Measurements from ENCODE around the gene TMEM150A.
"Not testable (repeated sequence)": the region's sequence is repeated elsewhere in the genome, so short reads cannot be mapped to it uniquely, and the experiment has no call there.

The TMEM150A gene

DNA sequence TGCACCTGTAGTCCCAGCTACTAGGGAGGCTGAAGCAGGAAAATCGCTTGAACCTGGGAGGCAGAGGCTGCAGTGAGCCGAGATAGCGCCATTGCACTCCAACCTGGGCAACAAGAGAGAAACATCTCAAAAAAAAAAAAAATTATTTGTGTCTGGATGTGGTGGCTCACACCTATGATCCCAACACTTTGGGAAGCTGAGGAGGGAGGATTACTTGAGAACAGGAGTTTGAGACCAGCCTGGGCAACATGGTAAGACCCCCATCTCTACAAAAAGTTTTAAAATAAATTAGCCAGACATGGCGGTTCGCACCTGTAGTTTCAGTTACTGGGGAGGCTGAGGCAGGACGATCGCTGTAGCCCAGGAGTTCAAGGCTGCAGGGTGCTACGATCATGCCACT lies 26.8 kb downstream of the TMEM150A start:
- DNase-seq (ENCODE audit: low read depth, low spot score) = no peak

DNA sequence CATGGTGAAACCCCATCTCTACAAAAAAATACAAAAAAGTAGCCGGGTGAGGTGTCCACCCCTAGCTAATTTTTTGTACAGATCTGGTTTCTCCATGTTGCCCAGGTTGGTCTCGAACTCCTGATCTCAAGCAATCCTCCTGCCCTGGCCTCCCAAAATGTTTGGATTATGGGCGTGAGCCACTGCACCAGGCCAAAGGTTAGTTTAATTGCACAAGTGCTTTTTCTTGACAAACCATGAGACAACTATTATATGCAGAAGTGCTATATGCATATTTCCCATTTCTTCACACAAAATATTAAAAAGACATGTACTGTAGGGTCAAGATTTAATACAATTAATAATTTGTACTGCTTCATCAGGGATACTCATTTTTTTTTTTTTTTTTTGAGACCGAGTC lies 36.2 kb downstream of the TMEM150A start:
- no peak for DNase-seq (ENCODE audit: low read depth, low spot score)

DNA sequence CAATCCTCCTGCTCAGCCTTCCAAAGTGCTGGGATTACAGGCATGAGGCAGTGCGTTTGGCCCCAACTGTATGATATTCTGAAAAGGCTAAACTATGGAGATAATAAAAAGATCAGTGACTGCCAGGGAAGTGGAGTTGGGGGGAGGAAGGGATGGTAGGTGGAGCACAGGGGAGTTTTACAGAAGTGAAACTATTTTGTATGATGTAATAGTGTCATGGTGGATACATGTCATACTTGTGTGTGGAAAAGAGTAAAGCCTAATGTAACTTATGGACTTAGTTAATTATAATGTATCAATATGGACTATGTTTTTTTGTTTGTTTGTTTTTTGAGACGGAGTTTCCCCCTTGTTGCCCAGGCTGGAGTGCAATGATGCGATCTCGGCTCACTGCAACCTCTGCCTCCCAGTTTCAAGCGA lies 38.3 kb downstream of the TMEM150A start:
- no peak for DNase-seq (ENCODE audit: low read depth, low spot score)

DNA sequence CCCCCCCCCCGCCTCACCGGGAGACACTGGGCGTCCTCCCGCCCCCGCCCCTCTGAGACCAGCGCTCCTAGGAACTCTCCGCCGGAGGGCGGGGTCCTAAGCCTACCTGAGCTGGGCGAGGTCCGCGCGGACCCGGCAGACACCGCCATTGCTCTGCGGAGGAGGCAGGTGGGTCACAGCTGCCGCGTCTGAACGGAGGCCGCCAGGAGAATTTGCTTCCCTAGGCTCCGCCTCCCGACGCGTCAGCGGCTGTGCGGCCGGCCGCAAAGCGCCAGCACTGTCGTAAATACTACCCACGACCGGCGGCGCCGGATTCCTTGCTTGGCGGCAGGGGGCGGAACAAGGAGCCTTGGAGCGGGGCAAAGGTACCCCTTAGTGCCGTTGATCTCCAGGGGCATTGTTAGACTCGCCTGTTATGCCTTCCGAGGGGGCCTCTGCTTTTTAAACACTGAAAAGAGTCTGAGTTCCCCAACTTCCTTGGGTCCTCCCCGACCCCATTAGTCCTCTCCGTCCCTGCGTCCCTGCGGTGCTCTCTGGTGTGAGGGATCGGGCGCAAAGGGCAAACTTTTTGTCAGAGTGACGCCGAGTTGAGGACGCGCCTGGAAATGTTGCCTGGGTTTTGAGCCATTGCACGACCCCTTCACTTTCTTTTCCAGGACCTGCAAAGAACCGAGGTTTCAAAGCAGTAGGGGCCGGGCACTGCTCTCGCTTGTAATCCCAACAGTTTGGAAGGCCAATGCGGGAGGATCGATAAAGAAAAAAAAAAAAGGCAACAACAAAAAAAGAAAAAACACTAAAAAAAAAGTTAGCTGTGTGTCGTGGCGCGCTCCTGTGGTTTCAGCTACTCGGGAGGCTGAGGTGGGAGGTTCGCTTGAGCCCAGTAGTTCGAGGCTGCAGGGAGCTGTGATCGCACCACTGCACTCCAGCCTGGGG lies 41.0 kb downstream of the TMEM150A start, which contains the start of gene GGCX:
Gene GGCX (minus strand): TSS at position 214 of the 933 bp plus-strand sequence. CDS start 65 bp downstream, at position 149.
- peak; percentile 89 for DNase-seq (ENCODE audit: low read depth, low spot score)

DNA sequence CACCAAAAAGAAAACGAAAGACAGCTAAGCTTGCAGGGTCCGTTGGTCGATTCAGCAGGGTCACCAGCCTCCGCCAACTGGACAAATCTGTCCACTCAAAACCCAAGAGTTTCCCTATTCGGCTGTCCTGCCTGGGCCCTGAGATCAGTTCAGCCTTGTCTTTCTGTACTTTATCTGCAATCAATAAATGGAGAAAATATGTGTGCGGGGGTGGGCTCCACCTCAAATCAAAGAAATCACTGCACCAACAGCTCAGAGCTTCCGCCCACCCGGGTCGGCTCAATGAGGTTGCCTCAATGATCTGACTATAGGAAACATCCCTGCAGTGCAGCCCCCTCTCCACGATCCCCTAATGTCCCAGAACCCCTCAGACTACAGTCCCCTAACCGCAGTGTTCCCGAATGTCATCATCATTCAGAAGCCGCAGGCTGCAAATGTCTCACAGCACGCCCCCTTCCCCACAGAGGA lies 41.7 kb downstream of the TMEM150A start:
- no peak for DNase-seq (ENCODE audit: low read depth, low spot score)

DNA sequence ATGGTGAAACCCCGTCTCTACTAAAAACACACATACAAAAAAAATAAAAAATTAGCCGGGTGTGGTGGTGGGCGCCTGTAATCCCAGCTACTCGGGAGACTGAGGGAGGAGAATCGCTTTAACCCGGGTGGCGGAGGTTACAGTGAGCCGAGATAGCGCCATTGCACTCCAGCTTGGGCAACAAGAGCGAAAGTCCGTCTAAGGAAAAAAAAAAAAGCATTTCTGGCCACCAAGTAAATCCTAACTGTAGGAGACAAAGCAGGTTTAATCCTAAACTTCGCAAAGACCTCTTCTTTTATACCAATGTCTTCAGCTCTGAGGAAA lies 42.1 kb downstream of the TMEM150A start:
- DNase-seq (ENCODE audit: low read depth, low spot score) = not testable (repeated sequence)

DNA sequence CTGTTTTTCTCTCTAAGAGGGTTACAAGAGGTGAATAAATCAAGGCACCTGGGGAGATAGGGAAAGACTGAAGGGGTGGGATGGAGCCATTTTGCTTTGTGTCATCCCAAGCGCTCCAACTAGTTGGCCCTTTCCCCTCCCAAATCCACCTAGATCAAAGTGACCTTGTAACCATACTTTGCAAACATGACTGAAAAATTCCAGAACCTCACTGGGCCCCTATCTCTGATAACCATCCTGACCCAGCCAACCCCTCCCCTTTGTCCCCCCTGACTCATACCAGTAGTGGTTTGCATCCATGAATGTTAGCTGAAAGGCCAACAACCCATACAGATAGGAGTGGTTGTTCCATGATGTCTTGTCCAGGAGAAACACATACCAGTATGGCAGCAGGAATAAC lies 44.3 kb downstream of the TMEM150A start:
- DNase-seq (ENCODE audit: low read depth, low spot score) = no peak

DNA sequence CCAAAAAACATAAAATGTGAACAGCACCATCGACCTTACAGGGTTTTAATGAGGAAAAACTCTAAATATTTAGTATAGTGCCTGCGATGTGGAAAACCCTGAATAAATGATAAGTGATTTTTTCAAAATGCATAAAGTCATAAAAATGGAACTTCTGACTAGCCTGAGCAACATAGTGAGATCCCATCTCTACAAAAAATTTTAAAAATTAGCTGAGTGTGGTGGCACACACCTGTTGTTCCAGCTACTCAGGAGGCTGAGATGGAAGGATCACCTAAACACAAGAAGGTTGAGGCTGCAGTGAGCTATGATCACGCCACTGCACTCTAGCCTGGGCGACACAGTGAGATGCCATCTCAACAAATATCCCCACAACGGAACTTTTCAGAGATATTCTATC lies 45.4 kb downstream of the TMEM150A start:
- no peak for DNase-seq (ENCODE audit: low read depth, low spot score)

DNA sequence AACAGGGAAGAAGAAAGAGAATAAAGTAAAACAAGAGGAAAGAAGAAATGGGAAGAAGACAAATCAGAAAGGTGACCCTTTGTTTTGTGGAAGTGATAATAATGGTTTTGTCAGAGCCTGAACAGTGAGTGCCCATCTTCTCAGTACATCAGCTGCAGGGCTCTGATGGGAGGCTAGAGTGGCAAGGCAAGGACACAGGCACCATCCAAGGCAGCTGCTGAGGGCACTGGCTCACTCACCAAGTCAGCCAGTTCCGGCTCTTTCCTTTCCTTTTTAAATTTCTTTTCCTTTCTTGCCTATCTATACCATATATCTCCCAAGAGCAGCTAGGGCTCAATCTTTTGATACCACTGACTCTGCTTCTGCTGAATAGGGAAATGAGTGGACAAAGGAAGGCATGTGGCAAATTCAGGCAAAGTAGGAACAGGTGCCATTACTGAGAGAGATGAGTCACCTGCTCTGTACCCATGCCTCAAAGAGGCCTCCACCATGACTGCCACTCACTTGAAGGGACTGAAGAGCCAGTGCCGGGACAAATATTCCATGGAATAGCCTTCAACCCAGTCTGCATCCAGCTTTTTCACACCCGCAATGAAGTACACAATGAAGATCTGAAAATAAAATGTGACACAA lies 47.4 kb downstream of the TMEM150A start:
- DNase-seq (ENCODE audit: low read depth, low spot score) = no peak

DNA sequence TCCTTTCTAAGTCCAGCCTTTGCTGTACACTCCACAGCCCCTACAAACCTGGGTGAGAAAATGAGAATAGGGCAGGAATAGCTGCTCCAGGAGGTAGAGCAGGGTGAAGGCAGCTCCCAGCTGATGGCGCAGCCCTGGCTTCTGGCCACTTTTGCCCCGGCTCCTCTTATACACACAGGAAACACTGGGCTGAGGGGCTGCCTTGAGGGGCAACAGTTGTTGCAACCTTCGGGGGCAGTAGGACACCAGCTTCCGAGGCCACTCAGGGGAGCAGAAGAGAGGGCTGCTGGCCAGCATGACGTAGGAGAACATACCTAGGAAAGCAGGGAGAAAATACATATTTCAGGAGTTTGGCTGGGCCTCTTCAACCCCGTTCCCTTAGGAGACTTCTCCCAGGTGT lies 49.3 kb downstream of the TMEM150A start:
- DNase-seq (ENCODE audit: low read depth, low spot score) = no peak

DNA sequence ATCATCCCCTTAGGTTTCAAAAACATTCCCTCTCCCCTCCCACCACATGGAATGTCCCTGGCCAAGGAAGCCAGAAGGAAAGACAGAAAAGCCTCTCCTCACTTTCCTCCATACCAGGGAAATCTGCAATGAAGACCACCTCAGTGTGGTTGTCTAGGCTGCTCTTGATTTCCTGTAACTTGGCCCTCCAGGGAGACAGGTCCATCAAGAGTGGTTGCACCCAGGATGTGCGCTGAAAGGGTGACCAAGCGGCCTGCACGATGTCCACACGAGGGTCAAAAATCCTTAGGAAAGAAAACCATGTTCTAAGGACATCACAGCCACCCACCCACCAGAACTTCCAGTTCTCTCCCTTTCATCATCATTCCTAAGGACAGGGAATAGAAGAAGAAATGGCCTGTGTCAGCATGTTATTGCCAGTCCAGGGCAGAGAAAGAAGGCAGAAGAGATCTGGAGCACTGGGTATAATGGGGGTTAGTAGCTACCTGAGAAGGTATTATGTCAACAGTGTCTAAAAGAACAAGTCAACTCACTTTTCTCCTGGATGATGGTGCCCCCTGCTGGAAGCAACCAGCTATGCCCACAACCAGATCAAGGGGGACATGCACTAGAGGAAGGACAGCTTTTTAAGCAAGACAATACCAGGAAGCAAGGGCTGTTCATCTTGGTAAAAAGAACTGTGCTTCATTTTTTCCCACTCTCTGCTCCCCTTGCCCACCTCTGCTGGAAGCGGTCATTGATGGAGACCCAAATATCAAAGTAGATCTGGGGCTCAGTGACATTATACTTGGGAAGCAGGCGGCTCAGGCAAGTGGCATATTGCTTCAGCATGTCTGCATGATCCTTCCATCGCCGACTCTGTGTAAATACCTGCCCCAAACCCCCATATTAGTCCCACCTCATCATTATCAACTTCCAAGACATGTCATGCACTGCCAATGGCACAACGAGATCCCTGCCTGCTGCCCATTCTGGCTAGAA lies 50.5 kb downstream of the TMEM150A start:
- peak; percentile 84 for DNase-seq (ENCODE audit: low read depth, low spot score)

DNA sequence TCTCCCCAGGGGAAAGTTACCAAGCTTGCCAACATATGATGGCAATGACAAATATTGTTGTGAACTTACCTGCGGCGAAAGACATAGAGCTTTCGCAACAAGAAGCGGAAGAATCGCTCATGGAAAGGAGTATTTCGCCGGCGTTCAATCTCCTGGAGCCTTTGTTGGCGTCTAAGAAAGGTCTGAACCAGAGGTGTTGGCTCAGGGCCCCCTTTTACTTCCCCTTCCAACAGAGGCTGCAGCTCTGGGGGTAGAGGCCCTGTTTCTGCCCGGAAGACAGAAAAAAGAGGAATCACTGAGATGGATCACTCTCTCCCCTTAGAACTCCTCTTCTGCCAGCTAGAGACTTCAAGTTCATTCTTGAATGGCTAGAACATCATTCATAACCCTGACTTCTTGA lies 52.0 kb downstream of the TMEM150A start:
- DNase-seq (ENCODE audit: low read depth, low spot score) = no peak

DNA sequence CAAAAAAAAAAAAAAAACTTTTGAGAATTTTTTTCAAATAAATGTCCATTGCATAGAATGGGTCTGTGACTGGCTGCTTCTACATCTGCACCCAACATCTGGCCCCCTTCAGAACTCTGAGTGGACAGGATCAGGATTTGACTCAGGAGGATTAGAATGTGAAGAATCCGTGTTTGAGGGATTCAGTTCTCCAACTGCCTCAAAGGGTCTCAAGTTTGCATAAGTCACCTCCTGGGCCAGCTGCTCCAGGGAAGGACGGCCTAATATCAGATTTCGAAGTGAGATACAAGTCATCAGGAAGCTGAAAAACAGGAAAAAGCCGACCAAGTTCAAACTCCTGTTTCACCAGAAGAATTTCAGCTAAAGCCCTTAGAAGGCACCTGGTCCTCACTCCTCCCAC lies 52.7 kb downstream of the TMEM150A start:
- DNase-seq (ENCODE audit: low read depth, low spot score) = no peak

DNA sequence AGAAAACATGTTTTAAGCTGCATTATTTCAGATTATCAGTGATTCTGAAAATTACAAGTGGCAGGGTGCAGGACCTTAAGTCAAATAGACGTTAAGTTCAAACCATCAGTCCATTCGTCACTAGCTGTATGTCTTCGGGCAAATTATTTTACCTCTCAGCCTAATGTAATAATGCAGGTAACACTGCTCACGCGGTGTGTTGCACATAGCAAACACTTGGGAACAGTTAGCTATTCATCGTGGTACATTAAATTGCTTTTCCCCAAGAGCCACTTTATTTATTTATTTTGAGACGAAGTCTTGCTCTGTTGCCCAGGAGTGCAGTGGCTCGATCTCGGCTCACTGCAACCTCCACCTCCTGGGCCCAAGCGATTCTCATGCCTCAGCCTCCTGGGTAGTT lies 53.4 kb downstream of the TMEM150A start:
- no peak for DNase-seq (ENCODE audit: low read depth, low spot score)

DNA sequence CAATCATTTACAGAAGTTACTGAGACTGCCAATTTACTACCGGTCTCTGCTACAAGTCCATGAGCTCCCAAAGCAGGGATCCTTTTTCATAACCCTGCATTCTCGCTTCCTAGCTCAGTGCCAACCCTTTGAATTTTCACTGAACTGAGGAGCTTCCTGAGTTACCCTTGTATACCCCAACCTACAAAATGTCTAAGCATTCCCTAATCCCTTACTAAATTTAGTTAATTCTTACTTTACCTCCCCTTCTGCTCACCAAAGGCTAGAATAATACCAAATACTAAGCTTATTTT lies 53.9 kb downstream of the TMEM150A start:
- no peak for DNase-seq (ENCODE audit: low read depth, low spot score)

Measured in activated naive CD8-positive, alpha-beta T cell treated with anti-CD3 and anti-CD28 coated beads, Interleukin-2, amount 50 U/mL, for 16 hours (primary cell).